H1 (cell line): ENCODE results near the gene MCHR1. TPM values are rescaled to one million over a fixed set of nuclear protein-coding genes. Genes with fewer than 3 reads are reported as not detected.

Experiments used
- CHD2 ChIP-seq: IDR thresholded peaks from 2 replicates; pipeline ENCODE4 v1.6.1; 2012; ENCODE audit warnings: low read length, improper control_type of control experiment
- JUN ChIP-seq: IDR thresholded peaks from 2 replicates; pipeline ENCODE4 v1.6.1; 2011; ENCODE audit warnings: low read depth, mild to moderate bottlenecking, improper control_type of control experiment, low read length
- SAP30 ChIP-seq: fragments of 300-600 bp; sonication (generic); IDR thresholded peaks from 2 replicates; pipeline ENCODE4 v1.7.1; 2012; ENCODE audit warnings: low read length, moderate library complexity, mild to moderate bottlenecking, inconsistent platforms; ENCODE audit not compliant: insufficient read depth, insufficient replicate concordance
- polyA plus RNA-seq, 7 experiments: library from polyadenylated mRNA; depleted of rRNA in 3 of 7; stranded (reverse) in 5 of 7; unstranded in 2 of 7; fragments of >200 nt in 5 of 7; fragments of 200-250 nt in 2 of 7; gene quantifications; 1 replicate in 5 of 7; 2 replicates in 1 of 7; 4 replicates in 1 of 7; pipeline versions ENCODE4 v1.2.1 to v1.2.3, GENCODE V29; 2011 to 2013; ENCODE audit warnings: missing spikeins in 2 of 7, mixed read lengths in 2 of 7
- total RNA-seq: library from RNA; stranded (reverse); fragmentation: NEBNext Ultra II Directional; extraction: Animal tissue kit (Norgen Biotek cat#: 25700); gene quantifications from 2 replicates; pipeline ENCODE4 v1.2.1, GENCODE V29; 2021
- TF ChIP-seq, protein P1 (sequence below): fragments of 300-600 bp; sonication (generic); IDR thresholded peaks from 2 replicates; pipeline ENCODE4 v1.7.1; 2012; ENCODE audit warnings: low read length, moderate library complexity, mild to moderate bottlenecking, inconsistent platforms; ENCODE audit not compliant: insufficient replicate concordance

The MCHR1 gene
- total and polyA plus RNA-seq, 2 of the 8 experiments (the other 6 are each of a cell fraction or from before 2014, with no cell fraction given): 0.91 to 7.6 TPM

DNA sequence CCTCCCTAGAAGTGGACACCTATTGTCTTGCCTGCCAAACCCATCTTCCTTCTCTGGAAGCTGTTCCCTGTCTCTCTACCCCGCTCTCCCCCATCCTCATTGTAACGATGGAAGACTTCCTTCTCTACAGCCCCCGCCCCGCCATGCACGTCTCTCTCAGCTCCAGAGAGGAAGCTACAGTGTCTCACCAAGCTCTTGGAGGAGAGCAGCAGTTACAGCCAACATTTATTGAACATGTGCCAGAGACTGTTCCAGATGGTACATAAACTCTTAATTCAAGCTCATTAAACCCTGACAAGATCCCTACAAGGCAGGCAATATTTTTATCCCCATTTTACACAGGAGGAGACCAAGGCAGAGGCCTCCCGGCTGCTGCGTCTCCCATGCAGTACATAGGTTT is 15.1 kb downstream of the MCHR1 start (continued):
- TF ChIP-seq, protein P1, sequence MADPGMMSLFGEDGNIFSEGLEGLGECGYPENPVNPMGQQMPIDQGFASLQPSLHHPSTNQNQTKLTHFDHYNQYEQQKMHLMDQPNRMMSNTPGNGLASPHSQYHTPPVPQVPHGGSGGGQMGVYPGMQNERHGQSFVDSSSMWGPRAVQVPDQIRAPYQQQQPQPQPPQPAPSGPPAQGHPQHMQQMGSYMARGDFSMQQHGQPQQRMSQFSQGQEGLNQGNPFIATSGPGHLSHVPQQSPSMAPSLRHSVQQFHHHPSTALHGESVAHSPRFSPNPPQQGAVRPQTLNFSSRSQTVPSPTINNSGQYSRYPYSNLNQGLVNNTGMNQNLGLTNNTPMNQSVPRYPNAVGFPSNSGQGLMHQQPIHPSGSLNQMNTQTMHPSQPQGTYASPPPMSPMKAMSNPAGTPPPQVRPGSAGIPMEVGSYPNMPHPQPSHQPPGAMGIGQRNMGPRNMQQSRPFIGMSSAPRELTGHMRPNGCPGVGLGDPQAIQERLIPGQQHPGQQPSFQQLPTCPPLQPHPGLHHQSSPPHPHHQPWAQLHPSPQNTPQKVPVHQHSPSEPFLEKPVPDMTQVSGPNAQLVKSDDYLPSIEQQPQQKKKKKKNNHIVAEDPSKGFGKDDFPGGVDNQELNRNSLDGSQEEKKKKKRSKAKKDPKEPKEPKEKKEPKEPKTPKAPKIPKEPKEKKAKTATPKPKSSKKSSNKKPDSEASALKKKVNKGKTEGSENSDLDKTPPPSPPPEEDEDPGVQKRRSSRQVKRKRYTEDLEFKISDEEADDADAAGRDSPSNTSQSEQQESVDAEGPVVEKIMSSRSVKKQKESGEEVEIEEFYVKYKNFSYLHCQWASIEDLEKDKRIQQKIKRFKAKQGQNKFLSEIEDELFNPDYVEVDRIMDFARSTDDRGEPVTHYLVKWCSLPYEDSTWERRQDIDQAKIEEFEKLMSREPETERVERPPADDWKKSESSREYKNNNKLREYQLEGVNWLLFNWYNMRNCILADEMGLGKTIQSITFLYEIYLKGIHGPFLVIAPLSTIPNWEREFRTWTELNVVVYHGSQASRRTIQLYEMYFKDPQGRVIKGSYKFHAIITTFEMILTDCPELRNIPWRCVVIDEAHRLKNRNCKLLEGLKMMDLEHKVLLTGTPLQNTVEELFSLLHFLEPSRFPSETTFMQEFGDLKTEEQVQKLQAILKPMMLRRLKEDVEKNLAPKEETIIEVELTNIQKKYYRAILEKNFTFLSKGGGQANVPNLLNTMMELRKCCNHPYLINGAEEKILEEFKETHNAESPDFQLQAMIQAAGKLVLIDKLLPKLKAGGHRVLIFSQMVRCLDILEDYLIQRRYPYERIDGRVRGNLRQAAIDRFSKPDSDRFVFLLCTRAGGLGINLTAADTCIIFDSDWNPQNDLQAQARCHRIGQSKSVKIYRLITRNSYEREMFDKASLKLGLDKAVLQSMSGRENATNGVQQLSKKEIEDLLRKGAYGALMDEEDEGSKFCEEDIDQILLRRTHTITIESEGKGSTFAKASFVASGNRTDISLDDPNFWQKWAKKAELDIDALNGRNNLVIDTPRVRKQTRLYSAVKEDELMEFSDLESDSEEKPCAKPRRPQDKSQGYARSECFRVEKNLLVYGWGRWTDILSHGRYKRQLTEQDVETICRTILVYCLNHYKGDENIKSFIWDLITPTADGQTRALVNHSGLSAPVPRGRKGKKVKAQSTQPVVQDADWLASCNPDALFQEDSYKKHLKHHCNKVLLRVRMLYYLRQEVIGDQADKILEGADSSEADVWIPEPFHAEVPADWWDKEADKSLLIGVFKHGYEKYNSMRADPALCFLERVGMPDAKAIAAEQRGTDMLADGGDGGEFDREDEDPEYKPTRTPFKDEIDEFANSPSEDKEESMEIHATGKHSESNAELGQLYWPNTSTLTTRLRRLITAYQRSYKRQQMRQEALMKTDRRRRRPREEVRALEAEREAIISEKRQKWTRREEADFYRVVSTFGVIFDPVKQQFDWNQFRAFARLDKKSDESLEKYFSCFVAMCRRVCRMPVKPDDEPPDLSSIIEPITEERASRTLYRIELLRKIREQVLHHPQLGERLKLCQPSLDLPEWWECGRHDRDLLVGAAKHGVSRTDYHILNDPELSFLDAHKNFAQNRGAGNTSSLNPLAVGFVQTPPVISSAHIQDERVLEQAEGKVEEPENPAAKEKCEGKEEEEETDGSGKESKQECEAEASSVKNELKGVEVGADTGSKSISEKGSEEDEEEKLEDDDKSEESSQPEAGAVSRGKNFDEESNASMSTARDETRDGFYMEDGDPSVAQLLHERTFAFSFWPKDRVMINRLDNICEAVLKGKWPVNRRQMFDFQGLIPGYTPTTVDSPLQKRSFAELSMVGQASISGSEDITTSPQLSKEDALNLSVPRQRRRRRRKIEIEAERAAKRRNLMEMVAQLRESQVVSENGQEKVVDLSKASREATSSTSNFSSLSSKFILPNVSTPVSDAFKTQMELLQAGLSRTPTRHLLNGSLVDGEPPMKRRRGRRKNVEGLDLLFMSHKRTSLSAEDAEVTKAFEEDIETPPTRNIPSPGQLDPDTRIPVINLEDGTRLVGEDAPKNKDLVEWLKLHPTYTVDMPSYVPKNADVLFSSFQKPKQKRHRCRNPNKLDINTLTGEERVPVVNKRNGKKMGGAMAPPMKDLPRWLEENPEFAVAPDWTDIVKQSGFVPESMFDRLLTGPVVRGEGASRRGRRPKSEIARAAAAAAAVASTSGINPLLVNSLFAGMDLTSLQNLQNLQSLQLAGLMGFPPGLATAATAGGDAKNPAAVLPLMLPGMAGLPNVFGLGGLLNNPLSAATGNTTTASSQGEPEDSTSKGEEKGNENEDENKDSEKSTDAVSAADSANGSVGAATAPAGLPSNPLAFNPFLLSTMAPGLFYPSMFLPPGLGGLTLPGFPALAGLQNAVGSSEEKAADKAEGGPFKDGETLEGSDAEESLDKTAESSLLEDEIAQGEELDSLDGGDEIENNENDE: no peak
- TF ChIP-seq CHD2 (no peak), JUN (no peak), SAP30 (no peak)
- TF ChIP-seq, all 59 proteins: peak for 0
